DMS 273 (cell line): Measurements from ENCODE around the gene GLOD4.
"Not testable (repeated sequence)": the region's sequence is repeated elsewhere in the genome, so short reads cannot be mapped to it uniquely, and the experiment has no call there.

Source experiments
- DNase-seq: peaks from one replicate; lab custom pipeline; 2025; ENCODE audit not compliant: unreplicated experiment; lab: John Stamatoyannopoulos, UW

GLOD4 gene

GRCh38 chr17:802901-803881, 21.1 kb upstream of the GLOD4 start:
- DNase-seq, result no peak

- DNase-seq, result no peak
Observed at GRCh38 chr17:802481-802880, 20.4 kb upstream of the GLOD4 start.

- DNase-seq, result no peak
Observed at GRCh38 chr17:801660-802059, 19.6 kb upstream of the GLOD4 start.

- no peak for DNase-seq
Observed at GRCh38 chr17:800446-801242, 18.6 kb upstream of the GLOD4 start.

GRCh38 chr17:799261-799660, 17.2 kb upstream of the GLOD4 start:
- DNase-seq, result no peak

- DNase-seq, result peak; percentile 43
Observed at GRCh38 chr17:798246-798645, 16.2 kb upstream of the GLOD4 start.

GRCh38 chr17:797236-797840, 15.3 kb upstream of the GLOD4 start:
- DNase-seq, result no peak

- no peak for DNase-seq
Observed at GRCh38 chr17:796609-797008, 14.5 kb upstream of the GLOD4 start.

- DNase-seq, result no peak
Observed at GRCh38 chr17:795721-796120, 13.6 kb upstream of the GLOD4 start.

GRCh38 chr17:795276-795675, 13.2 kb upstream of the GLOD4 start:
- DNase-seq, result peak; percentile 64

GRCh38 chr17:794876-795275, 12.8 kb upstream of the GLOD4 start:
- DNase-seq, result peak; percentile 85

GRCh38 chr17:792277-792676, 10.2 kb upstream of the GLOD4 start:
- DNase-seq, result peak; percentile 17

GRCh38 chr17:791829-792228, 9.7 kb upstream of the GLOD4 start:
- DNase-seq, result no peak

- not testable (repeated sequence) for DNase-seq
Observed at GRCh38 chr17:790874-791247, 8.8 kb upstream of the GLOD4 start.

GRCh38 chr17:789931-790873, 8.1 kb upstream of the GLOD4 start:
- not testable (repeated sequence) for DNase-seq

- DNase-seq, result no peak
Observed at GRCh38 chr17:789160-789840, 7.2 kb upstream of the GLOD4 start.

- no peak for DNase-seq
Observed at GRCh38 chr17:788551-788950, 6.5 kb upstream of the GLOD4 start.

GRCh38 chr17:787641-788221, 5.7 kb upstream of the GLOD4 start:
- no peak for DNase-seq

GRCh38 chr17:785901-786300, 3.8 kb upstream of the GLOD4 start:
- not testable (repeated sequence) for DNase-seq

GRCh38 chr17:784143-784542, 2.1 kb upstream of the GLOD4 start:
- no peak for DNase-seq
